Testis (tissue), 3 donors: Measurements from ENCODE around the gene ZMYM2. TPM values are rescaled to one million over a fixed set of nuclear protein-coding genes. Genes with fewer than 3 reads are reported as not detected.

Source experiments
- DNase-seq: peaks from one replicate; pipeline ENCODE4 v3.0.0-alpha.2; 2019
- H3K27ac ChIP-seq, 2 donors: fragments of 200-600 bp; sonication (generic); one replicate each; pipeline ENCODE4 v1.5.1; 2019
- H3K27me3 ChIP-seq: fragments of 200-600 bp; sonication (generic); one replicate; pipeline ENCODE4 v1.5.1; 2019
- H3K36me3 ChIP-seq: fragments of 200-600 bp; sonication (generic); one replicate; pipeline ENCODE4 v1.5.1; 2017; ENCODE audit warnings: low read depth; ENCODE audit errors: missing control alignments
- H3K4me1 ChIP-seq: fragments of 200-600 bp; sonication (generic); one replicate; pipeline ENCODE4 v1.5.1; 2019
- H3K4me3 ChIP-seq, 2 donors: fragments of 200-600 bp; sonication (generic); one replicate each; pipeline ENCODE4 v1.5.1; 2017 to 2019
- H3K9me3 ChIP-seq: fragments of 200-600 bp; sonication (generic); one replicate; pipeline ENCODE4 v1.5.1; 2017
- POLR2A ChIP-seq: fragments of 450-650 bp; IDR thresholded peaks from one replicate; pipeline ENCODE4 v1.6.1; 2017; ENCODE audit warnings: antibody characterized with exemption, mild to moderate bottlenecking, moderate library complexity
- WGBS, 2 donors: methylation state at CpG; one replicate each; pipeline ENCODE4 v1.1.5; 2018; 5-methylcytosine and 5-hydroxymethylcytosine counted together
- intact Hi-C: fragments of 100-400 bp; cut with DNase I; formaldehyde crosslinking; loops from one replicate; pipeline ENCODE4 v1.15.1; 2023; ENCODE audit warnings: low total_unique reads
- polyA plus RNA-seq: library from polyadenylated mRNA; stranded (reverse); fragments of 350-450 nt; fragmentation: Illumina TruSeq; extraction: RNeasy Lipid Tissue Mini Kit (QIAGEN cat#74804); gene quantifications from one replicate; pipeline ENCODE4 v1.2.3, GENCODE V29; 2014; ENCODE audit warnings: low read depth, low replicate concordance; ENCODE audit not compliant: insufficient read depth
- total RNA-seq, 2 donors: library from RNA; depleted of rRNA; stranded (reverse); fragments of >200 nt; gene quantifications; one replicate each; pipeline ENCODE4 v1.2.3, GENCODE V29; 2016
- TF ChIP-seq, protein P1 (sequence below), 3 experiments: fragments of 450-650 bp in 2 of 3; fragments of 200-600 bp in 1 of 3; sonication (generic) in 1 of 3; IDR thresholded peaks; one replicate each; pipeline ENCODE4 v1.5.1; 2016 to 2019; ENCODE audit warnings: antibody characterized with exemption in 3 of 3, mild to moderate bottlenecking in 2 of 3, moderate library complexity in 1 of 3

Gene ZMYM2
- total and polyA plus RNA-seq, 3 donors from 2014 or later, result 110 to 177 (median 162) TPM

DNA sequence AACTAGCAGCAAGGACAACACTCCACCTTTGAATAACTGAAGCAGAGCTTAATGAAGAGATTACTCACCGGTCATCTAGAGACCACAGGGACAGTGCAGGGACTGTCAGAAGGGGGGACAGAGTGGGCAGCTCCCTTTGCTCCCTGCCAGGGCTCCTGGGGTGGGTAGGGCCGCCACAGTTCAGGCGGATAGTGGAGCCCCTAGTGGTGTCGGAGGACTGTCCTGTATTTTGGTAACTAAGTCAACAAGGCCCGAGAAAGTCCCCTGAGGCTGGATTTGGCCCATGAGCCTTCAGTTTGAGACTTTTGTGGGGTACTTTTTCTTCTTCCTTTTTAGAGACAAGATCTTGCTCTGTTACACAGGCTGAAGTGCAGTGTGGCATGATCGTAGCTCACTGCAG, 157.7 kb downstream of the ZMYM2 start:
- Histone ChIP-seq H3K4me1 (peaks cover 12% of the 10 kb centered on the region), H3K36me3 (no peaks in the 10 kb centered on the region), H3K4me3 (no peak overlapping the region), H3K9me3 (no peaks in the 10 kb centered on the region), H3K27me3 (no peaks in the 10 kb centered on the region), H3K27ac (no peak overlapping the region)
- TF ChIP-seq POLR2A, result no peak
- TF ChIP-seq, protein P1, sequence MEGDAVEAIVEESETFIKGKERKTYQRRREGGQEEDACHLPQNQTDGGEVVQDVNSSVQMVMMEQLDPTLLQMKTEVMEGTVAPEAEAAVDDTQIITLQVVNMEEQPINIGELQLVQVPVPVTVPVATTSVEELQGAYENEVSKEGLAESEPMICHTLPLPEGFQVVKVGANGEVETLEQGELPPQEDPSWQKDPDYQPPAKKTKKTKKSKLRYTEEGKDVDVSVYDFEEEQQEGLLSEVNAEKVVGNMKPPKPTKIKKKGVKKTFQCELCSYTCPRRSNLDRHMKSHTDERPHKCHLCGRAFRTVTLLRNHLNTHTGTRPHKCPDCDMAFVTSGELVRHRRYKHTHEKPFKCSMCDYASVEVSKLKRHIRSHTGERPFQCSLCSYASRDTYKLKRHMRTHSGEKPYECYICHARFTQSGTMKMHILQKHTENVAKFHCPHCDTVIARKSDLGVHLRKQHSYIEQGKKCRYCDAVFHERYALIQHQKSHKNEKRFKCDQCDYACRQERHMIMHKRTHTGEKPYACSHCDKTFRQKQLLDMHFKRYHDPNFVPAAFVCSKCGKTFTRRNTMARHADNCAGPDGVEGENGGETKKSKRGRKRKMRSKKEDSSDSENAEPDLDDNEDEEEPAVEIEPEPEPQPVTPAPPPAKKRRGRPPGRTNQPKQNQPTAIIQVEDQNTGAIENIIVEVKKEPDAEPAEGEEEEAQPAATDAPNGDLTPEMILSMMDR (IDR thresholded peaks at IDR 0.05), result no peak
- intact Hi-C loops, result no loop called here
- no peak for DNase-seq
- WGBS, 2 donors, result 84 to 93% methylated on average over 6 of the region's 6 CpGs

DNA sequence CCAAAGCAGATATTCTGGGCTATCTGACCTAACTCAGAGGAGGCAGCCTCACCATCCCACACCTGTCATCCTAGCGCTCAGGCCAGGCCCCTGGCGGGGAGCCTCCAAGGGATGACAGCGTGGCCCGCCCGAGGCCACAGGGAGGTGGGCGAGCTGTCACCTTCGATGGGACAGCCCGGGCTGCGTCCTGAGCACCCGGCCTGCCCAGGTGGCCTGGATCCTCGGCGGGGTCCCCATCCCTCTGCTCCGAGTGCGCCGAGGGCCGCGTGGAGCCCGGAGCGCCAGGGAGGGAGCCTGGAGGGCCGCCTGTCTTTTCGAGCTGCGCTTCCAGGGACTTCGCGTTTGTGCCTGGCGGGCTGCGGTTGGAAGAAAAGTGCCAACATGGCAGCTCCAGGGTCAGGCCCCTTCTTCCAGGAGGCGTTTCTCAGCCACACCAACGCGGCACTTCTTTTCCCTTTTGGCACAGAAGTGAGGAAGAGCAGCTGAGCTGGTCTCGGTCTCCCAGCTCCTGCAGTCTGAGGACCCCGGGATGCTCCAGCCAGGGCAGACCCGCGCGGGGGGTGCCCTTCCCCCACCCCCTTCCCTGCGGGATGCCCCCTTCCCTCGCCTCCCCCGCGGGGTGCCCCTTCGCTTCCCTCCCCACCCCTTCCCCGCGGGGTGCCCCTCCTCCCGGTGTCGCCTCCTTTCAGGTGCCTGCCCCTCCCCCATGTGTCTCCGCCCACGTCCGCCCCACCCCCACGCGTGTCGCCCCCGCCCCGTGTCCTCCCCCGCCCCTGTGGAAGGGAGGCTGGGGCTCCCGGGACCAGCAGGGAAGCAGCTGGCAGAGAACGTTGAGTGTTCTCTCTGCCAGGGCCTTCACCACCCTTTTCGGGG, 160.0 kb downstream of the ZMYM2 start:
- H3K36me3 ChIP-seq, result no peaks in the 10 kb centered on the region
- TF ChIP-seq POLR2A, result no peak
- TF ChIP-seq, protein P1 (IDR thresholded peaks at IDR 0.05), result no peak
- H3K9me3 ChIP-seq, result no peaks in the 10 kb centered on the region
- peaks cover 15% of the 10 kb centered on the region for H3K4me1 ChIP-seq
- no peaks in the 10 kb centered on the region for H3K27me3 ChIP-seq
- WGBS, 2 donors, result 2 to 3% methylated on average over 28 to 29 of the region's 55 CpGs
- intact Hi-C loops, result no loop called here
- peak overlapping the region; percentile 47 to 65 for H3K4me3 ChIP-seq
- peak overlapping the region; percentile 68 to 83 for H3K27ac ChIP-seq
- DNase-seq, result peak; percentile 65

DNA sequence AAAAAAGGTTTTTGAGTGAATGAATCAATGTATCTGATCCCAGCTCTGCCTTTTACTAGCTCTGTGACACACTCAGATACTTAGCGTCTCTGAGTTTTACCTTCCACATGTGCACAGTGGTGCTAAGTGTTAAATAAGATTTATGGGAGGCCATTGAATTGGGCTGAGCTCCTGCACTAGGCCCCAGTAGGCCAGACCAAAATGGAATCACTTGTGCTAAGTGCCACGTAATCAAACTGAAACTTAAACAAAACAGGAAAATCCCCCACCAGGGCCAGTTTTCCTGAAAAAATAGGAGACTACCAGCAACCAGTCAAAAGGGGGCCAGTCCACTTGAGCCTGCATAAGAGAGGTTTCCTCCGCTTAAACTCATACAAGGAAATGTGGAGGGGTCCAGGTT, 161.4 kb downstream of the ZMYM2 start:
- Histone ChIP-seq H3K9me3 (no peaks in the 10 kb centered on the region), H3K27me3 (no peaks in the 10 kb centered on the region), H3K4me3 (peak overlapping the region in 1 of 2 donors; percentile 65), H3K27ac (peak overlapping the region; percentile 68 to 83), H3K36me3 (no peaks in the 10 kb centered on the region), H3K4me1 (peaks cover 15% of the 10 kb centered on the region)
- DNase-seq, result no peak
- intact Hi-C loops, result no loop called here
- WGBS, 2 donors, result 38 to 53% methylated on average over 3 of the region's 3 CpGs
- TF ChIP-seq, protein P1 (IDR thresholded peaks at IDR 0.05), result no peak
- TF ChIP-seq POLR2A, result no peak

DNA sequence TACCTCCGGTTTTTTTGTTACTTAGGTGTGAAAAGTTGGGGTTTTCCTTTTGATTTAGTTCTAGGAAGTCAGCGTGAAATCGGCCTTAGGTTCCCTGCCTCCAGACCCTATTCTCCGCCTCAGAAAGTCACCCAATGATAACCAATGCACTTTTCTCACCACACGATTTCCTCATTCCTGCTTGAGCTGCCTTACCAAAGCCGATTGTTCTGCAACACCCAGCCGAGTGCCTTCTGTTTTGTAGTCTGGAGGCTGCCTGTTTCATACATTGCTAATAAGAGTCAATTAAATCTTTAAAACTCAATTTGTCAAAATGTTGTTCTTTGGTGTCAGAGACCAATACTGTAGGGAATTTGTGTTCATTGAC, 162.6 kb downstream of the ZMYM2 start:
- TF ChIP-seq, protein P1 (IDR thresholded peaks at IDR 0.05), result no peak
- no peak for TF ChIP-seq POLR2A
- intact Hi-C loops, result no loop called here
- Histone ChIP-seq H3K27me3 (no peaks in the 10 kb centered on the region), H3K27ac (peak overlapping the region; percentile 25 to 68), H3K9me3 (no peaks in the 10 kb centered on the region), H3K4me3 (peak overlapping the region; percentile 34 to 65), H3K36me3 (no peaks in the 10 kb centered on the region), H3K4me1 (peaks cover 15% of the 10 kb centered on the region)
- WGBS, 2 donors, result 18 to 19% methylated on average over 6 of the region's 7 CpGs
- DNase-seq, result no peak

DNA sequence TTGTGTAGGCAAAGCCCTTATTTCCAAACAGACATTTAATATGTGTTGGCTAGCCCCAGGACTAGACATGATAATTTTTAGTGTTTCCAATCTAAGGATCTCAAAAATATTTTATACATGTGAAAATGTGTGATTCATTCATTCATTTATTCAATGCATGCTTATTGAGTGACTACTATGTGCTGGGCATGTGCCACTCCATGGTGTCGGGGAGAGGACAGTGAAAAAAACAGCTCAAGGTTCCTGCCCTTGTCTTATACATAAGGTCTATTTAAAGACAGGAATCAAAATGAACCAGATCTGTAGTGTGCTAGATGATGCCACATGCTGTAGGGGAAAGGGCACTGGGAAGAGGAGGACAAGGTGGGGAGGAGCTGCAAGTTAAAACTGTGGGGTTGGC, 165.8 kb downstream of the ZMYM2 start:
- DNase-seq, result no peak
- no peaks in the 10 kb centered on the region for H3K27me3 ChIP-seq
- intact Hi-C loops, result no loop called here

More for the DNA sequence above, 165.8 kb downstream of the ZMYM2 start:
- WGBS, 2 donors, result 80 to 81% methylated on average over 1 of the region's 1 CpG
- Histone ChIP-seq H3K27ac (peak overlapping the region in 1 of 2 donors; percentile 37), H3K4me3 (no peak overlapping the region), H3K4me1 (peaks cover 17% of the 10 kb centered on the region), H3K36me3 (no peaks in the 10 kb centered on the region), H3K9me3 (no peaks in the 10 kb centered on the region)
- TF ChIP-seq, protein P1 (IDR thresholded peaks at IDR 0.05), result no peak
- TF ChIP-seq POLR2A, result no peak
